CD4-positive, alpha-beta memory T cell (primary cell): Measurements from ENCODE around the gene SUSD2. TPM values are rescaled to one million over a fixed set of nuclear protein-coding genes. Genes with fewer than 3 reads are reported as not detected.

ENCODE experiments used
- CTCF ChIA-PET: fragments of 350-600 bp; sonication (Branson Sonifier 250); formaldehyde crosslinking; loops from one replicate; lab custom pipeline; 2021; ENCODE audit warnings: inconsistent platforms; ENCODE audit not compliant: partially characterized antibody; lab: Charles Lee
- POLR2A ChIA-PET: fragments of 350-600 bp; sonication (Branson Sonifier 250); formaldehyde crosslinking; loops from one replicate; lab custom pipeline; 2021; ENCODE audit not compliant: partially characterized antibody; lab: Charles Lee
- DNase-seq, 5 donors: peaks; one replicate each; pipeline versions ENCODE4 v3.0.0 to v3.0.0-alpha.2; 2020 to 2022; ENCODE audit warnings: mixed read lengths in 1 of 5
- H3K27ac ChIP-seq: one replicate; pipeline ENCODE4 v1.7.0; 2013; ENCODE audit warnings: low read depth, low read length
- H3K27me3 ChIP-seq: 2 replicates; pipeline ENCODE4 v1.7.0; 2013; ENCODE audit warnings: mild to moderate bottlenecking, low read length, moderate library complexity; ENCODE audit not compliant: insufficient read depth
- H3K36me3 ChIP-seq: 2 replicates; pipeline ENCODE4 v1.7.0; 2013; ENCODE audit warnings: mild to moderate bottlenecking, low read length, moderate library complexity; ENCODE audit not compliant: insufficient read depth
- H3K4me1 ChIP-seq: 2 replicates; pipeline ENCODE4 v1.7.0; 2013; ENCODE audit warnings: mild to moderate bottlenecking, low read length, moderate library complexity; ENCODE audit not compliant: insufficient read depth
- H3K4me3 ChIP-seq, 2 donors: one replicate each; pipeline ENCODE4 v1.7.0; 2013; ENCODE audit warnings: low read length in 2 of 2, mild to moderate bottlenecking in 1 of 2
- H3K9me3 ChIP-seq, 2 donors: one replicate each; pipeline ENCODE4 v1.7.0; 2013; ENCODE audit warnings: low read length in 2 of 2, control low read depth in 1 of 2; ENCODE audit not compliant: control insufficient read depth in 1 of 2
- H3K27ac Mint-ChIP-seq, 7 donors: one replicate each; pipeline ENCODE4 v1.8.0; 2020 to 2021; ENCODE audit warnings: mixed read lengths in 7 of 7, mild to moderate bottlenecking in 6 of 7, inconsistent platforms in 3 of 7, moderate library complexity in 3 of 7
- H3K27me3 Mint-ChIP-seq, 2 donors: one replicate each; pipeline ENCODE4 v1.8.0; 2020 to 2021; ENCODE audit warnings: mixed read lengths in 2 of 2
- H3K36me3 Mint-ChIP-seq, 2 donors: one replicate each; pipeline ENCODE4 v1.8.0; 2020 to 2021; ENCODE audit warnings: mixed read lengths in 2 of 2, inconsistent platforms in 1 of 2, mild to moderate bottlenecking in 1 of 2
- H3K4me1 Mint-ChIP-seq, 4 donors: one replicate each; pipeline ENCODE4 v1.8.0; 2020 to 2021; ENCODE audit warnings: mixed read lengths in 4 of 4, mild to moderate bottlenecking in 1 of 4
- H3K4me3 Mint-ChIP-seq, 8 donors: one replicate each; pipeline ENCODE4 v1.8.0; 2020 to 2021; ENCODE audit warnings: mixed read lengths in 8 of 8, mild to moderate bottlenecking in 7 of 8, moderate library complexity in 6 of 8, inconsistent platforms in 3 of 8
- H3K9me3 Mint-ChIP-seq, 8 donors: one replicate each; pipeline ENCODE4 v1.8.0; 2020 to 2021; ENCODE audit warnings: mixed read lengths in 8 of 8, mild to moderate bottlenecking in 5 of 8, inconsistent platforms in 3 of 8, moderate library complexity in 1 of 8
- intact Hi-C: fragments of 100-400 bp; cut with micrococcal nuclease; formaldehyde crosslinking; loops from one replicate; pipeline ENCODE4 v1.15.1; 2023
- polyA plus RNA-seq, 2 donors: library from polyadenylated mRNA; unstranded; fragments of 300-500 nt; fragmentation: Illumina TruSeq; gene quantifications; one replicate each; pipeline ENCODE4 v1.2.3, GENCODE V29; 2021
- total RNA-seq, 2 experiments: library from RNA; stranded (reverse); gene quantifications; one replicate each; pipeline ENCODE4 v1.2.3, GENCODE V29; 2021

Gene SUSD2
- total and polyA plus RNA-seq, 4 experiments from 2014 or later, result 0.05 to 0.52 (median 0.44) TPM; not detected in 1

DNA sequence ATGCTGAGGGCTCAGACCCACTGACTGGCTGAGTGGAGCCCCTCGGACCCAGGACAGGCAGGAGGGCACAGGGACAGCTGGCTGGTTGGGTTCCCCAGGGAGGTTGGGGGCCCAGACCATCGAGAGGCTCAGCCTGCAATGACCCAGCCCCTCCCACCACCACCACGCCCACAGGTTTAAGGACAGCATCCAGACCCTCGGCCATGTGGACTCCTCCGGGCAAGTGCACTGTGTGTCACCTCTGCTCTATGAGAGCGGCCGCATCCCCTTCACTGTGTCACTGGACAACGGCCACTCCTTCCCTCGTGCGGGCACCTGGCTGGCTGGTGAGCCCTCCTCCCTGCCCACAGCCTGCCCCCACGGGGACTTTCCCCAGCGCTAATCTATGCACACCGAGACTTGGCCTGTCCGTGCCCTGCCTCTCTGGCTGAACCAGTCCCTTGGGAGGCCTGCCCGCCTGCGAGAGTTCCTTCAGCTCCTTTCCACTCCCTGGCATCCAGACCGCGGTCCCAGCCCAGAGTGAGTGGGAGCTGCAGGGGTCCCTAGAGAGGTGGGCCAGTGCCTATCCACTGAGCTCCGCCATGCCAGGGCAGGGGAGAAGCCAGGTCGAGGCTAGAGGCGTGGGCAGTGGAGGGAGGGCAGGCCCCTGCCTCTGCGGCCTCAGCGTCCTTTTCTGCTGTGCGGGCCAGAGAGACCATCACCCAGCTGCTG lies 2.2 kb downstream of the SUSD2 start:
- Mint-ChIP-seq H3K9me3 (no peaks in the 10 kb centered on the region), H3K36me3 (peaks cover 0 to 4% of the 10 kb centered on the region in 2 donors), H3K4me1 (no peaks in the 10 kb centered on the region), H3K27ac (no peak overlapping the region), H3K27me3 (no peaks in the 10 kb centered on the region), H3K4me3 (no peak overlapping the region)
- ChIA-PET POLR2A (no interaction called here), CTCF (no interaction called here)
- H3K36me3 ChIP-seq, result no peaks in the 10 kb centered on the region
- H3K4me1 ChIP-seq, result no peaks in the 10 kb centered on the region
- intact Hi-C loops, result no loop called here
- no peak for DNase-seq
- H3K9me3 ChIP-seq, result no peaks in the 10 kb centered on the region
- H3K27me3 ChIP-seq, result no peaks in the 10 kb centered on the region
- no peak overlapping the region for H3K27ac ChIP-seq
- H3K4me3 ChIP-seq, result no peak overlapping the region

DNA sequence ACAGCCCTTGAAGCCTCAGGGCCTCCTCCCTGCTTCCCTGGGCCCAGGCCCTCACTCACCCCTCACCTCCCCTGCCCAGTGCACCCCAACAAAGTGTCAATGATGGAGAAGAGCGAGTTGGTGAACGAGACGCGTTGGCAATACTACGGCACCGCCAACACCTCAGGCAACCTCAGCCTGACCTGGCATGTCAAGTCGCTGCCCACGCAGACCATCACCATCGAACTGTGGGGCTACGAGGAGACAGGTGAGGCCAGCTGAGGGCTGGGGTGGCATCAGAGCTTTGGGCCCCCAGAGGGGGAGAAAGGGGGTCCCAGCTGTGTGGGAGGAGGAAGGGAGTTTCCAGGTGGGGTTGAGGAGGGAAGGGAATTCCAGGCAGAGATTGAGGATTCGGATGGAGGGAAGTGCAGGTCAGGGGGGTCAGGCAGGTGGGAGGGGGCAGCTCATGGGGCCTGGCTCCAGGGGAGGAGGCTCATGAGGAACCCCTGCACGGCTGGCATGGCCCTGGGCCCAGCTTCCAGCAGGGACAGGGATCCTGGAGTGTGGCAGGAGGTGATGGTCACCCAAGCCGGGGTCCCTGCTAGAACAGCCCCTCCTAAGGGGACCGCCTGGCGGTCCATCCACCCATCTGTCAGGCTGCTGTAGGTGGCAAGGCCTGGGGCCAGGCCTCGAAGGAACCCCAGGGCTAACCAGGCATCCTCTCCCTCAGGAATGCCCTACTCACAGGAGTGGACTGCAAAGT lies 2.9 kb downstream of the SUSD2 start:
- peaks cover 0 to 2% of the 10 kb centered on the region in 2 donors for H3K36me3 Mint-ChIP-seq
- CTCF ChIA-PET, result no interaction called here
- POLR2A ChIA-PET, result no interaction called here
- no peak overlapping the region for H3K4me3 Mint-ChIP-seq
- no peak overlapping the region for H3K27ac ChIP-seq
- H3K27ac Mint-ChIP-seq, result no peak overlapping the region
- no peaks in the 10 kb centered on the region for H3K9me3 Mint-ChIP-seq
- H3K27me3 ChIP-seq, result no peaks in the 10 kb centered on the region
- intact Hi-C loops, result no loop called here
- H3K27me3 Mint-ChIP-seq, result no peaks in the 10 kb centered on the region
- DNase-seq, result no peak
- H3K4me1 Mint-ChIP-seq, result no peaks in the 10 kb centered on the region
- no peaks in the 10 kb centered on the region for H3K36me3 ChIP-seq
- H3K4me1 ChIP-seq, result no peaks in the 10 kb centered on the region
- H3K4me3 ChIP-seq, result no peak overlapping the region
- no peaks in the 10 kb centered on the region for H3K9me3 ChIP-seq

DNA sequence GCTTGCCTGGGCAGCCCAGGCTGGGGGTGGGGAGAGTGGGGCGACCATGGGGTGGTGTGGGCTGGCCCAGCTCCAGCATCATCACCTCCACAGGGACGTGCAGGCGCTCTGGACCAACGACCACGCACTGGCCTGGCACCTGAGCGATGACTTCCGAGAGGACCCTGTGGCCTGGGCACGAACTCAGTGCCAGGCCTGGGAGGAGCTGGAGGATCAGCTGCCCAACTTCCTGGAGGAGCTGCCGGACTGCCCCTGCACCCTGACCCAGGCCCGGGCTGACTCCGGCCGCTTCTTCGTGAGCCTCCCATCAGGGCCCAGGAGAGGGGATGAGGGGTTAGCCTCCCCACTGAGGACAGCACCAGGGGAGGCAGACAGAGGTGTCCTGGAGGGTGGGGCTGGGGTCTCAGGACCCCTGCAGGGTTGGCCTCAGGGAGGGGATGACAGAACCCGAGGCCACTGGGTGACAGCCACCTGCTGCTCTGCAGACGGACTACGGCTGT lies 3.8 kb downstream of the SUSD2 start:
- Histone ChIP-seq H3K36me3 (no peaks in the 10 kb centered on the region), H3K9me3 (no peaks in the 10 kb centered on the region), H3K4me3 (no peak overlapping the region), H3K4me1 (no peaks in the 10 kb centered on the region), H3K27ac (no peak overlapping the region), H3K27me3 (no peaks in the 10 kb centered on the region)
- POLR2A ChIA-PET, result no interaction called here
- intact Hi-C loops, result no loop called here
- no peak for DNase-seq
- Mint-ChIP-seq H3K4me1 (no peaks in the 10 kb centered on the region), H3K4me3 (no peak overlapping the region), H3K27me3 (no peaks in the 10 kb centered on the region), H3K36me3 (no peaks in the 10 kb centered on the region), H3K27ac (no peak overlapping the region), H3K9me3 (no peaks in the 10 kb centered on the region)
- CTCF ChIA-PET, result no interaction called here

DNA sequence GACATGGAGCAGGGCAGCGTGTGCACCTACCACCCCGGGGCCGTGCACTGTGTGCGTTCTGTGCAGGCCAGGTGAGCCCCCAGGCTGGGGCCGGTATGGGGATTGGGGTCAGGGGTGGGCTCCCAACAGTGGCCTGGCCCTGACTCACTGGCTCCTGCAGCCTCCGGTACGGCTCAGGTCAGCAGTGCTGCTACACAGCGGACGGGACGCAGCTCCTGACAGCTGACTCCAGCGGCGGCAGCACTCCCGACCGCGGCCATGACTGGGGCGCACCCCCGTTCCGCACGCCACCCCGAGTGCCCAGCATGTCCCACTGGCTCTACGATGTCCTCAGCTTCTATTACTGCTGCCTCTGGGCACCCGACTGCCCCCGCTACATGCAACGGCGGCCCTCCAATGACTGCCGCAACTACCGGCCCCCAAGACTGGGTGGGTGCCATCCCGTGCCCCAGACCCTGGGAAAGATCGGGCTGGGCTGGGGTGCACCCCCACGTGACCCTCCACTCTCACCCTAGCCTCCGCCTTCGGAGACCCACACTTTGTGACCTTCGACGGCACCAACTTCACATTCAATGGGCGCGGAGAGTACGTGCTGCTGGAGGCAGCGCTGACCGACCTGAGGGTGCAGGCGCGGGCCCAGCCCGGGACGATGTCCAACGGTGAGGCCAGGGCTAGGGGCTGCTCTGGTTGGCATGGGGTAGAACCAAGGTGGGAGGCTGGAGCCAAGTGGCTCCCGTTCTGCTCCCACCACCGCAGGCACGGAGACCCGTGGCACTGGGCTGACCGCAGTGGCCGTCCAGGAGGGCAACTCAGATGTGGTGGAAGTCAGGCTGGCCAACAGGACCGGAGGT lies 4.4 kb downstream of the SUSD2 start:
- no peaks in the 10 kb centered on the region for H3K4me1 Mint-ChIP-seq
- no peaks in the 10 kb centered on the region for H3K36me3 Mint-ChIP-seq

DNA sequence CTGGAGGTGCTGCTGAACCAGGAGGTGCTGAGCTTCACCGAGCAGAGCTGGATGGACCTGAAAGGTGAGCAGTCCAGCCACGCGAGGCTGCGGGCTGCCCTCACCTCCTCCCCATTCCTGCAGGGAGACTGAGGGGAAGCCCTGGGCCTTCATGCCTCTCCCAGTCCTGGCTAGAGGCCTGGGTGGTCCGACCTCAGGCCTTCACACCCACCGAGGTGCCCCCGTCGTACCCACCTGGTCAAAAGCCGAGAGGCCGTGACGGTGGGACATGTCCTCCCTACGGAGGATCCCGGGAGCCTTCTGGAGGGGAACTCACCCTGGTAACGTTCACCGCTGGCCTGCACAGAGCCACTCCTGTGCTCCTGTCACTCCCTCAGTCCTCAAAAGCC lies 5.1 kb downstream of the SUSD2 start:
- no peak for DNase-seq
- H3K9me3 Mint-ChIP-seq, result no peaks in the 10 kb centered on the region
- Histone ChIP-seq H3K9me3 (no peaks in the 10 kb centered on the region), H3K36me3 (no peaks in the 10 kb centered on the region), H3K4me3 (no peak overlapping the region), H3K4me1 (no peaks in the 10 kb centered on the region), H3K27ac (no peak overlapping the region), H3K27me3 (no peaks in the 10 kb centered on the region)
- H3K27me3 Mint-ChIP-seq, result no peaks in the 10 kb centered on the region
- H3K4me1 Mint-ChIP-seq, result peaks cover 0 to 2% (median 0%) of the 10 kb centered on the region in 4 donors
- H3K27ac Mint-ChIP-seq, result no peak overlapping the region
- H3K4me3 Mint-ChIP-seq, result no peak overlapping the region
- intact Hi-C loops, result no loop called here
- H3K36me3 Mint-ChIP-seq, result no peaks in the 10 kb centered on the region
- ChIA-PET POLR2A (no interaction called here), CTCF (no interaction called here)

More for the DNA sequence above, 4.4 kb downstream of the SUSD2 start:
- Histone ChIP-seq H3K9me3 (no peaks in the 10 kb centered on the region), H3K27me3 (no peaks in the 10 kb centered on the region), H3K27ac (no peak overlapping the region), H3K4me1 (no peaks in the 10 kb centered on the region), H3K4me3 (no peak overlapping the region), H3K36me3 (no peaks in the 10 kb centered on the region)
- no peaks in the 10 kb centered on the region for H3K27me3 Mint-ChIP-seq
- POLR2A ChIA-PET, result no interaction called here
- H3K4me3 Mint-ChIP-seq, result no peak overlapping the region
- peak overlapping the region in 1 of 7 donors; percentile 35 for H3K27ac Mint-ChIP-seq
- intact Hi-C loops, result no loop called here
- DNase-seq, result no peak
- H3K9me3 Mint-ChIP-seq, result no peaks in the 10 kb centered on the region
- CTCF ChIA-PET, result no interaction called here

DNA sequence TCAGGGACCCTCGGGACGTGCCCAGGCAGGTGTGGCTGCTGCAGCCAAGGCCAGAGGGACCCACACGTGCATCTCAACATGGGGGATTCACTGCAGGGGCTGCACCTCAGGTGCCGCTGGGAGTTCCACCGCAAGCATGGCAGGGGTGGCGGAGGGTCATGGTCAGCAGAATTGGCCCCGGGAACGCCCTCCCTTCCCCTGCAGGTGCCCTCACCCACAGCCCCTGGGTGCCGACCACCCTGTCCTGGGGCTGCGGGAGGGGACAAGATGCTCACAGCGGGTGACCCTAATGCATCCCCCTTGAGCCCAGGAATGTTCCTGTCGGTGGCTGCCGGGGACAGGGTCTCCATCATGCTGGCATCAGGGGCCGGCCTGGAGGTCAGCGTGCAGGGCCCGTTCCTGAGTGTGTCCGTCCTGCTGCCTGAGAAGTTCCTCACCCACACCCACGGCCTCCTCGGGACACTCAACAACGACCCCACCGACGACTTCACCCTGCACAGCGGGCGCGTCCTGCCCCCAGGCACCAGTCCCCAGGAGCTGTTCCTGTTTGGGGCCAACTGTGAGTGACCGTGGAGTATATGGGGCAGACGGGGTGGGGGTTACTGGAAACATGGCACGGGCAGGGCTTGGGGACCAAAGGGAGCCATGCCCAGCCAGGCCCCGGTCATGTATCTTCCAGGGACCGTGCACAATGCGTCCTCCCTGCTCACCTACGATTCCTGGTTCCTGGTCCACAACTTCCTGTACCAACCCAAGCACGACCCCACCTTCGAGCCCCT lies 5.8 kb downstream of the SUSD2 start:
- Mint-ChIP-seq H3K9me3 (no peaks in the 10 kb centered on the region), H3K36me3 (no peaks in the 10 kb centered on the region), H3K27me3 (no peaks in the 10 kb centered on the region), H3K4me3 (no peak overlapping the region), H3K4me1 (peaks cover 0 to 2% (median 0%) of the 10 kb centered on the region in 4 donors), H3K27ac (no peak overlapping the region)
- Histone ChIP-seq H3K27me3 (no peaks in the 10 kb centered on the region), H3K4me1 (no peaks in the 10 kb centered on the region), H3K27ac (no peak overlapping the region), H3K4me3 (no peak overlapping the region), H3K36me3 (no peaks in the 10 kb centered on the region), H3K9me3 (no peaks in the 10 kb centered on the region)
- ChIA-PET CTCF (no interaction called here), POLR2A (interaction anchor here (0.6 kb wide), 1 partner anchor 43 kb away, joined by 3 read pairs; no protein-coding TSS in a partner anchor)
- DNase-seq, result no peak
- intact Hi-C loops, result no loop called here
